Erythroblast (primary cell): ENCODE data around the gene SCRN1.

ENCODE experiments used
- GATA1 ChIP-seq: IDR thresholded peaks from 2 replicates; pipeline ENCODE4 v1.6.1; 2011; ENCODE audit warnings: low read depth, mild to moderate bottlenecking, control low read depth, low read length, moderate library complexity
- POLR2A ChIP-seq: IDR thresholded peaks from 2 replicates; pipeline ENCODE4 v1.6.1; 2011; ENCODE audit warnings: mild to moderate bottlenecking, low read length

DNA sequence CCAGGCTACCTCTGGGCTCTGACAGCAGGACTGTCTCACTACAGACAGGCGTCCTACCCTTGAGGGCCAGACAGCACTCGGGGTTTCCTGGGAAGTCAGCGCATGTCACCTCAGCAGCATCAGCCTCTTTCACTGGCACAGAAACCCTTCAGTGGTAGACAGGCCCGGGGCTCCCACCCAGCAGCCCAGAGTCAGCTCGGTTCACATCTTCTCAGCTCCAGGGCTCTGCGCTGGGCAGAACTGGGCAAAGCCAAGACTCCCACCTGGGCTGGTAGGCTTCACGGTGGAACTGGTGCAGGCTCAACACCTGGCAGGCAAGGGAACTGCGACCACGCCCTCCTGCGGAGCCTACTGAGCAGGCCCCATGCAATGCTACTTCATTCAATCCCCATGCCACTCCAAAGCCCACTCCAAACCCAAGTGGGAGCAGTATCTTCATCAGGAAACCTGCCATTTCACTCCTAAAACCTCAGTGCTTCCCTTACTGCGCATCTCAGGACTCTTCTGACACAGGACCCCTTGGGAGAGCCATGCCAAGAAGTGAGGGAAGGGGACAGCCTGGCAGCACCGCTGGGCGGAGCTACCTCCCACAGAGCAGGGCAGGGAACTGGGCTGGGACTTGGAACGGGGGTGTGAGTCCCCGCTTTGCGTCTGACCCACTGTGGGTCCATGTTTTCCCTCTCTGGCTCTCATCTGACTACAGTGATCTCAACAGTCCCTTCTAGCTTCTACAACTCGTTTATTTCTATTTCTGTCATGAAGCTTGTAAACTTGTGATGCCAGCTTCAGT lies 60.4 kb downstream of the SCRN1 start:
- TF ChIP-seq POLR2A = no peak
- TF ChIP-seq GATA1 = no peak
